Measurements from ENCODE around the gene LAP3. TPM values are rescaled to one million over a fixed set of nuclear protein-coding genes. Genes with fewer than 3 reads are reported as not detected.

The LAP3 gene
- total RNA-seq, 1 donor from 2014 or later, result 197 TPM

Other genes starting within 250 kb of the LAP3 start
- 19.4 and 28.9 TPM in 2 replicates for gene QDPR, start 65.1 kb upstream of the LAP3 start, total RNA-seq
- not detected in 2 replicates for gene CLRN2, start 62.0 kb upstream of the LAP3 start, total RNA-seq
- 19.9 and 21.4 TPM in 2 replicates for gene MED28, start 37.4 kb downstream of the LAP3 start, total RNA-seq
- gene FAM184B, start 204.4 kb downstream of the LAP3 start, total RNA-seq, result not detected in 2 replicates
- gene DCAF16, start 233.6 kb downstream of the LAP3 start, total RNA-seq, result 17.1 and 27.7 TPM in 2 replicates
- gene NCAPG, start 233.8 kb downstream of the LAP3 start, total RNA-seq, result 31.1 and 57.1 TPM in 2 replicates

Data from pulmonary artery endothelial cell (primary cell).